ENCODE measurements around the gene ZNF683. TPM values are rescaled to one million over a fixed set of nuclear protein-coding genes. Genes with fewer than 3 reads are reported as not detected.

Gene ZNF683
- polyA plus RNA-seq, 1 donor (not counting 4 experiments of a cell fraction or from before 2014, with no cell fraction given): not detected

- TF ChIP-seq CTCF (optimal IDR thresholded peaks at IDR 0.05 in 1 of 3, IDR thresholded peaks at IDR 0.05 in 1 of 3, conservative IDR thresholded peaks at IDR 0.05 in 1 of 3; ENCODE audit: extremely low read depth in 1 of 3, insufficient read depth in 2 of 3, low read length in 3 of 3): peak in 2 of 3 experiments; percentile 5 to 24
- no peak for TF ChIP-seq EZH2 (IDR thresholded peaks at IDR 0.05; ENCODE audit: low read length)
- no peaks in the 10 kb centered on the region for H3K9me1 ChIP-seq (ENCODE audit: control insufficient read depth, extremely low read depth, insufficient read depth, low read length)
- dilution Hi-C loops (cut with MboI; ENCODE audit: extremely low pct_ligation_motif_present, low sequenced_read_pairs): no loop called here
- DNase-seq (ENCODE audit: low read depth, low spot score): peak; percentile 83
- no peaks in the 10 kb centered on the region for H3K9me3 ChIP-seq (ENCODE audit: control insufficient read depth, low read depth, low read length)
- peak overlapping the region; percentile 23 for H3K4me2 ChIP-seq (ENCODE audit: control insufficient read depth, extremely low read depth, insufficient read depth, low read depth, low read length)
- peak overlapping the region; percentile 38 for H3K27ac ChIP-seq (ENCODE audit: control insufficient read depth, insufficient read depth, low read length)
- no peaks in the 10 kb centered on the region for H3K79me2 ChIP-seq (ENCODE audit: control insufficient read depth, insufficient read depth, low read length)
- H4K20me1 ChIP-seq (ENCODE audit: control insufficient read depth, extremely low read depth, insufficient read depth, low read length): no peaks in the 10 kb centered on the region
- peak; percentile 94 for FAIRE-seq
- no peak overlapping the region for H2AFZ ChIP-seq (ENCODE audit: control insufficient read depth, low read length)
- no peaks in the 10 kb centered on the region for H3K36me3 ChIP-seq (ENCODE audit: control insufficient read depth in 2 of 2, extremely low read depth in 1 of 2, insufficient read depth in 2 of 2, low read length in 2 of 2)
- H3K9ac ChIP-seq (ENCODE audit: control insufficient read depth, extremely low read depth, insufficient read depth, low read length): peak overlapping the region; percentile 5
- peaks cover 43% of the 10 kb centered on the region for H3K4me1 ChIP-seq (ENCODE audit: control insufficient read depth, extremely low read depth, insufficient read depth, low read length)
- no peak overlapping the region for H3K4me3 ChIP-seq (ENCODE audit: control insufficient read depth in 2 of 3, extremely low read depth in 1 of 3, insufficient read depth in 2 of 3, low read depth in 1 of 3, low read length in 3 of 3)
- H3K27me3 ChIP-seq (ENCODE audit: control insufficient read depth, extremely low read depth, insufficient read depth, low read length): peaks cover 3% of the 10 kb centered on the region
These were observed 13.9 kb downstream of the ZNF683 start for GRCh38 chr1:26358411-26359384.

GRCh38 chr1:26357121-26357602, 15.4 kb downstream of the ZNF683 start:
- peak overlapping the region; percentile 43 for H3K9ac ChIP-seq (ENCODE audit: control insufficient read depth, extremely low read depth, insufficient read depth, low read length)
- peaks cover 3% of the 10 kb centered on the region for H3K9me1 ChIP-seq (ENCODE audit: control insufficient read depth, extremely low read depth, insufficient read depth, low read length)
- H3K4me2 ChIP-seq (ENCODE audit: control insufficient read depth, extremely low read depth, insufficient read depth, low read depth, low read length): peak overlapping the region; percentile 35
- no peaks in the 10 kb centered on the region for H3K9me3 ChIP-seq (ENCODE audit: control insufficient read depth, low read depth, low read length)
- no peaks in the 10 kb centered on the region for H3K79me2 ChIP-seq (ENCODE audit: control insufficient read depth, insufficient read depth, low read length)
- no peaks in the 10 kb centered on the region for H4K20me1 ChIP-seq (ENCODE audit: control insufficient read depth, extremely low read depth, insufficient read depth, low read length)
- FAIRE-seq: peak; percentile 60
- peaks cover 3% of the 10 kb centered on the region for H3K27me3 ChIP-seq (ENCODE audit: control insufficient read depth, extremely low read depth, insufficient read depth, low read length)
- peak overlapping the region; percentile 51 for H3K27ac ChIP-seq (ENCODE audit: control insufficient read depth, insufficient read depth, low read length)
- H3K4me1 ChIP-seq (ENCODE audit: control insufficient read depth, extremely low read depth, insufficient read depth, low read length): peaks cover 58% of the 10 kb centered on the region
- peak; percentile 74 for DNase-seq (ENCODE audit: low read depth, low spot score)
- TF ChIP-seq EZH2 (IDR thresholded peaks at IDR 0.05; ENCODE audit: low read length): no peak
- no peak for TF ChIP-seq CTCF (optimal IDR thresholded peaks at IDR 0.05 in 1 of 3, IDR thresholded peaks at IDR 0.05 in 1 of 3, conservative IDR thresholded peaks at IDR 0.05 in 1 of 3; ENCODE audit: extremely low read depth in 1 of 3, insufficient read depth in 2 of 3, low read length in 3 of 3)
- dilution Hi-C loops (cut with MboI; ENCODE audit: extremely low pct_ligation_motif_present, low sequenced_read_pairs): no loop called here
- H3K4me3 ChIP-seq (ENCODE audit: control insufficient read depth in 2 of 3, extremely low read depth in 1 of 3, insufficient read depth in 2 of 3, low read depth in 1 of 3, low read length in 3 of 3): no peak overlapping the region
- H2AFZ ChIP-seq (ENCODE audit: control insufficient read depth, low read length): no peak overlapping the region
- no peaks in the 10 kb centered on the region for H3K36me3 ChIP-seq (ENCODE audit: control insufficient read depth in 2 of 2, extremely low read depth in 1 of 2, insufficient read depth in 2 of 2, low read length in 2 of 2)
